Measurements from ENCODE around the gene SYCN.
A peak's percentile ranks its signal among the peaks of the same experiment; 100 is the strongest.
"Not testable (repeated sequence)": the region's sequence is repeated elsewhere in the genome, so short reads cannot be mapped to it uniquely, and the experiment has no call there.

SYCN gene

GRCh38 chr19:39224910-39225309, 20.8 kb upstream of the SYCN start:
- DNase-seq (ENCODE audit: low spot score): no peak

- DNase-seq (ENCODE audit: low spot score): no peak
Measured at GRCh38 chr19:39223703-39224279, 19.7 kb upstream of the SYCN start.

- DNase-seq (ENCODE audit: low spot score): not testable (repeated sequence)
Measured at GRCh38 chr19:39219108-39219507, 15.0 kb upstream of the SYCN start.

- no peak for DNase-seq (ENCODE audit: low spot score)
Measured at GRCh38 chr19:39218230-39219007, 14.4 kb upstream of the SYCN start.

GRCh38 chr19:39217094-39217493, 13.0 kb upstream of the SYCN start:
- DNase-seq (ENCODE audit: low spot score): no peak

GRCh38 chr19:39215323-39215722, 11.3 kb upstream of the SYCN start:
- not testable (repeated sequence) for DNase-seq (ENCODE audit: low spot score)

- peak; percentile 54 for DNase-seq (ENCODE audit: low spot score)
Measured at GRCh38 chr19:39212375-39212742, 8.3 kb upstream of the SYCN start.

GRCh38 chr19:39211731-39212374, 7.8 kb upstream of the SYCN start:
- DNase-seq (ENCODE audit: low spot score): no peak

- DNase-seq (ENCODE audit: low spot score): no peak
Measured at GRCh38 chr19:39209196-39209595, 5.1 kb upstream of the SYCN start.

- no peak for DNase-seq (ENCODE audit: low spot score)
Measured at GRCh38 chr19:39208175-39208795, 4.2 kb upstream of the SYCN start.

GRCh38 chr19:39207293-39207836, 3.3 kb upstream of the SYCN start:
- no peak for DNase-seq (ENCODE audit: low spot score)

- DNase-seq (ENCODE audit: low spot score): no peak
Measured at GRCh38 chr19:39206122-39206521, 2.1 kb upstream of the SYCN start.

- DNase-seq (ENCODE audit: low spot score): no peak
Measured at GRCh38 chr19:39205449-39205764, 1.3 kb upstream of the SYCN start.

- DNase-seq (ENCODE audit: low spot score): no peak
Measured at GRCh38 chr19:39202998-39203355, 1.1 kb downstream of the SYCN start.

GRCh38 chr19:39200803-39201115, 3.3 kb downstream of the SYCN start:
- DNase-seq (ENCODE audit: low spot score): no peak

GRCh38 chr19:39200066-39200802, 3.8 kb downstream of the SYCN start:
- DNase-seq (ENCODE audit: low spot score): no peak

- no peak for DNase-seq (ENCODE audit: low spot score)
Measured at GRCh38 chr19:39199025-39199424, 5.0 kb downstream of the SYCN start.

- no peak for DNase-seq (ENCODE audit: low spot score)
Measured at GRCh38 chr19:39197808-39198207, 6.3 kb downstream of the SYCN start.

GRCh38 chr19:39196860-39197562, 7.1 kb downstream of the SYCN start, which contains the start of gene NCCRP1:
NCCRP1 (plus strand) TSS chr19:39196964; CDS start chr19:39196983, 19 bp downstream.
- DNase-seq (ENCODE audit: low spot score): no peak

- no peak for DNase-seq (ENCODE audit: low spot score)
Measured at GRCh38 chr19:39196320-39196719, 7.7 kb downstream of the SYCN start.

GRCh38 chr19:39195755-39196154, 8.3 kb downstream of the SYCN start:
- peak; percentile 10 for DNase-seq (ENCODE audit: low spot score)

All from CD4-positive, alpha-beta T cell treated with Interleukin-6 at 100 ng/mL for 8 hours (primary cell).